Keratinocyte (primary cell): ENCODE measurements around the gene SLC12A8. TPM values are rescaled to one million over a fixed set of nuclear protein-coding genes. Genes with fewer than 3 reads are reported as not detected.

Experiments used
- DNase-seq: peaks from one replicate; pipeline ENCODE4 v3.0.0-alpha.2; 2011; ENCODE audit warnings: low read depth, missing footprints, low spot score
- FAIRE-seq: peaks from 2 replicates; lab custom pipeline; 2011; peaks lifted over from hg19 to GRCh38; lab: Jason Lieb, UNC
- H2AFZ ChIP-seq: 2 replicates; pipeline ENCODE4 v1.6.0; 2012; ENCODE audit warnings: low read length, control low read depth, inconsistent platforms; ENCODE audit not compliant: control insufficient read depth
- H3K27ac ChIP-seq: 2 replicates; pipeline ENCODE4 v1.5.1; 2011; ENCODE audit warnings: low read length; ENCODE audit not compliant: control insufficient read depth, insufficient read depth
- H3K27me3 ChIP-seq: 3 replicates; pipeline ENCODE4 v1.6.0; 2011; ENCODE audit warnings: low read length; ENCODE audit not compliant: control insufficient read depth, insufficient read depth; ENCODE audit errors: extremely low read depth
- H3K36me3 ChIP-seq, 2 experiments: 2 replicates in 1 of 2; 3 replicates in 1 of 2; pipeline ENCODE4 v1.5.1; 2011; ENCODE audit warnings: low read length in 2 of 2, mild to moderate bottlenecking in 1 of 2; ENCODE audit not compliant: control insufficient read depth in 2 of 2, insufficient read depth in 2 of 2; ENCODE audit errors: extremely low read depth in 1 of 2
- H3K4me1 ChIP-seq: 3 replicates; pipeline ENCODE4 v1.5.1; 2011; ENCODE audit warnings: low read length; ENCODE audit not compliant: control insufficient read depth, insufficient read depth; ENCODE audit errors: extremely low read depth
- H3K4me2 ChIP-seq: 3 replicates; pipeline ENCODE4 v1.6.0; 2011; ENCODE audit warnings: low read depth, low read length; ENCODE audit not compliant: control insufficient read depth, insufficient read depth; ENCODE audit errors: extremely low read depth
- H3K4me3 ChIP-seq, 3 experiments: fragments of 200-600 bp in 1 of 3; sonication (generic) in 1 of 3; 2 replicates in 2 of 3; 3 replicates in 1 of 3; pipeline ENCODE4 v1.5.1; 2011 to 2016; ENCODE audit warnings: low read length in 3 of 3, mild to moderate bottlenecking in 3 of 3, control low read depth in 2 of 3, inconsistent platforms in 1 of 3, low read depth in 1 of 3, mixed read lengths in 1 of 3, mixed run types in 1 of 3, moderate library complexity in 1 of 3; ENCODE audit not compliant: control insufficient read depth in 2 of 3, insufficient read depth in 2 of 3; ENCODE audit errors: extremely low read depth in 1 of 3
- H3K79me2 ChIP-seq: 2 replicates; pipeline ENCODE4 v1.6.0; 2012; ENCODE audit warnings: low read length; ENCODE audit not compliant: control insufficient read depth, insufficient read depth
- H3K9ac ChIP-seq: 3 replicates; pipeline ENCODE4 v1.6.0; 2011; ENCODE audit warnings: low read length; ENCODE audit not compliant: control insufficient read depth, insufficient read depth; ENCODE audit errors: extremely low read depth
- H3K9me1 ChIP-seq: 3 replicates; pipeline ENCODE4 v1.6.0; 2011; ENCODE audit warnings: low read length; ENCODE audit not compliant: control insufficient read depth, insufficient read depth; ENCODE audit errors: extremely low read depth
- H3K9me3 ChIP-seq: 2 replicates; pipeline ENCODE4 v1.5.1; 2012; ENCODE audit warnings: low read depth, low read length; ENCODE audit not compliant: control insufficient read depth
- H4K20me1 ChIP-seq: 3 replicates; pipeline ENCODE4 v1.6.0; 2011; ENCODE audit warnings: low read length; ENCODE audit not compliant: control insufficient read depth, insufficient read depth; ENCODE audit errors: extremely low read depth
- CTCF ChIP-seq, 3 experiments: IDR thresholded peaks in 1 of 3; conservative IDR thresholded peaks in 1 of 3; optimal IDR thresholded peaks in 1 of 3; 2 replicates in 2 of 3; 3 replicates in 1 of 3; pipeline versions ENCODE3 to v1.5.1; 2011; ENCODE audit warnings: low read length in 3 of 3, mild to moderate bottlenecking in 3 of 3, moderate library complexity in 2 of 3, control low read depth in 1 of 3, inconsistent platforms in 1 of 3; ENCODE audit not compliant: insufficient read depth in 2 of 3; ENCODE audit errors: extremely low read depth in 1 of 3
- EZH2 ChIP-seq: IDR thresholded peaks from one replicate; pipeline ENCODE4 v1.6.1; 2012; ENCODE audit warnings: inconsistent platforms, mild to moderate bottlenecking, low read length, moderate library complexity
- dilution Hi-C: fragments of 300-500 bp; cut with MboI; formaldehyde crosslinking; loops from one replicate; pipeline ENCODE4 v1.7.0; 2020; ENCODE audit warnings: low sequenced_read_pairs; ENCODE audit not compliant: extremely low pct_ligation_motif_present
- polyA plus RNA-seq, 5 experiments: library from polyadenylated mRNA; depleted of rRNA in 3 of 5; stranded (reverse) in 3 of 5; stranded (forward) in 1 of 5; unstranded in 1 of 5; fragments of >200 nt; gene quantifications; 1 replicate in 1 of 5; 2 replicates in 3 of 5; 3 replicates in 1 of 5; pipeline versions ENCODE4 v1.2.1 to v1.2.3, GENCODE V29; 2011 to 2012; ENCODE audit warnings: missing spikeins in 2 of 5, low read depth in 1 of 5, low replicate concordance in 1 of 5

Gene SLC12A8
- polyA plus RNA-seq, 1 donor (not counting 4 experiments of a cell fraction or from before 2014, with no cell fraction given), result 6.9 TPM

DNA sequence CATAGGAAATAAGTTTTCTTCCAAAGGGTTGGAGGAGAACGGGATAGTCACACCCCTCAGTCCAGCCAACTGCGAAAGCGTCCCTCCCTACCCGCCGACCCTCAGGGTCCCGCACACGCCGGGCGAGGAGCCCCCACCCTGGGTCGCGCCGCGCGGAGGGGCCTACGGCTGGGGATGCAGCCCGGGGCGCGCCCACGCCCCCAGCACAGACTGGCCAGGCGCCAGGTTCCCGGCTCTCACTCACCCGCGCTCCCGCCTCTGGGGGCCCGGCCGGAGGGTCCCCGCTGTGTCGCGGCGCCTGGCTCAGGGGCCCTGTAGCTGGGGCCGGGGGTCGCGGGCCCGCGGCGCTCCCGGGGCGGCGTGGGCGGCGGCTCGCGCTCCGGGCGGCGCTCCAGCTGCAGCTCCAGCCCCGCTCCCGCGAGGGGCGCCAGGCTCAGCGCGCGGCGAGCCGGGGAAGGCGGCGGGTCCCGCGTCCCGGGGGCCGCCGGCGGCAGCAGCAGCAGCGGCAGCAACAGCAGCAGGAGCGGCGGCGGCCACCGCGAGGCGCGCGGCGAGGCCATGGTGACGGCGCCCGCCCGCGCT is 157.1 kb downstream of the SLC12A8 start:
- H3K36me3 ChIP-seq, result no peaks in the 10 kb centered on the region
- H3K27ac ChIP-seq, result no peak overlapping the region
- H4K20me1 ChIP-seq, result no peaks in the 10 kb centered on the region
- H3K4me2 ChIP-seq, result peak overlapping the region; percentile 82
- peak overlapping the region; percentile 52 for H3K9ac ChIP-seq
- FAIRE-seq (no peak), DNase-seq (no peak)
- no peaks in the 10 kb centered on the region for H3K9me1 ChIP-seq
- peak overlapping the region; percentile 58 to 84 (median 60) for H3K4me3 ChIP-seq
- peak overlapping the region; percentile 23 for H2AFZ ChIP-seq
- no peaks in the 10 kb centered on the region for H3K9me3 ChIP-seq
- TF ChIP-seq EZH2 (no peak), CTCF (optimal IDR thresholded peaks at IDR 0.05 in 1 of 3, IDR thresholded peaks at IDR 0.05 in 1 of 3, conservative IDR thresholded peaks at IDR 0.05 in 1 of 3; ENCODE audit: extremely low read depth in 1 of 3, insufficient read depth in 2 of 3, low read length in 3 of 3) (peak in 1 of 3 experiments; percentile 5)
- peaks cover 61% of the 10 kb centered on the region for H3K4me1 ChIP-seq
- H3K27me3 ChIP-seq, result no peaks in the 10 kb centered on the region
- H3K79me2 ChIP-seq, result peaks cover 20% of the 10 kb centered on the region
- dilution Hi-C loops, result no loop called here

GRCh38 chr3:125054449-125055329 is 157.9 kb downstream of the SLC12A8 start:
- no peak for TF ChIP-seq CTCF (optimal IDR thresholded peaks at IDR 0.05 in 1 of 3, IDR thresholded peaks at IDR 0.05 in 1 of 3, conservative IDR thresholded peaks at IDR 0.05 in 1 of 3; ENCODE audit: extremely low read depth in 1 of 3, insufficient read depth in 2 of 3, low read length in 3 of 3)
- no peak for TF ChIP-seq EZH2
- peak overlapping the region; percentile 58 to 84 (median 60) for H3K4me3 ChIP-seq
- peaks cover 20% of the 10 kb centered on the region for H3K79me2 ChIP-seq
- DNase-seq (no peak), FAIRE-seq (peak; percentile 55)
- H3K4me1 ChIP-seq, result peaks cover 65% of the 10 kb centered on the region
- peak overlapping the region; percentile 52 for H3K9ac ChIP-seq
- H4K20me1 ChIP-seq, result no peaks in the 10 kb centered on the region
- peak overlapping the region; percentile 82 for H3K4me2 ChIP-seq
- no peak overlapping the region for H3K27ac ChIP-seq
- dilution Hi-C loops, result no loop called here
- H3K9me1 ChIP-seq, result no peaks in the 10 kb centered on the region
- H3K36me3 ChIP-seq, result no peaks in the 10 kb centered on the region
- peak overlapping the region; percentile 62 for H2AFZ ChIP-seq
- no peaks in the 10 kb centered on the region for H3K9me3 ChIP-seq
- no peaks in the 10 kb centered on the region for H3K27me3 ChIP-seq
